SK-N-MC (cell line): ENCODE results near the gene RHAG.
A peak's percentile ranks its signal among the peaks of the same experiment; 100 is the strongest.
"Not testable (repeated sequence)": the region's sequence is repeated elsewhere in the genome, so short reads cannot be mapped to it uniquely, and the experiment has no call there.

Experiments used
- DNase-seq: peaks from one replicate; pipeline ENCODE4 v3.0.0-alpha.2; 2011; ENCODE audit warnings: low read depth, low spot score
- H3K27ac ChIP-seq: fragments of 200-600 bp; sonication (generic); 2 replicates; pipeline ENCODE4 v1.5.1; 2016; ENCODE audit warnings: mixed run types
- H3K36me3 ChIP-seq: fragments of 200-600 bp; sonication (generic); 2 replicates; pipeline ENCODE4 v1.6.1; 2017; ENCODE audit warnings: antibody characterized with exemption, low read length, mixed read lengths; ENCODE audit not compliant: insufficient read depth
- H3K4me3 ChIP-seq: fragments of 200-600 bp; sonication (generic); 2 replicates; pipeline ENCODE4 v1.5.1; 2016
- H3K9ac ChIP-seq: fragments of 200-600 bp; sonication (generic); 2 replicates; pipeline ENCODE4 v1.8.0; 2017; ENCODE audit warnings: mixed run types, mixed read lengths; ENCODE audit not compliant: insufficient read length
- H3K9me3 ChIP-seq: fragments of 200-600 bp; sonication (generic); 2 replicates; pipeline ENCODE4 v1.6.1; 2017; ENCODE audit warnings: low read depth, mild to moderate bottlenecking, antibody characterized with exemption, low read length, moderate library complexity, mixed read lengths
- EZH2 ChIP-seq: fragments of 200-600 bp; sonication (generic); IDR thresholded peaks from one replicate; pipeline ENCODE4 v1.6.1; 2017; ENCODE audit warnings: antibody characterized with exemption
- FOXP2 ChIP-seq: optimal IDR thresholded peaks from 2 replicates; pipeline ENCODE3; 2011; ENCODE audit warnings: mild to moderate bottlenecking, moderate library complexity; ENCODE audit not compliant: insufficient read depth; ENCODE audit errors: extremely low read length, control extremely low read depth
- POLR2AphosphoS5 ChIP-seq: IDR thresholded peaks from 2 replicates; pipeline ENCODE4 v1.6.1; 2012; ENCODE audit warnings: mild to moderate bottlenecking, low read depth, low read length, borderline replicate concordance

The RHAG gene

GRCh38 chr6:49632727-49633126, 3.9 kb downstream of the RHAG start:
- no peaks in the 10 kb centered on the region for H3K9me3 ChIP-seq
- no peak overlapping the region for H3K27ac ChIP-seq
- no peak overlapping the region for H3K4me3 ChIP-seq
- no peaks in the 10 kb centered on the region for H3K36me3 ChIP-seq
- TF ChIP-seq EZH2: no peak
- TF ChIP-seq FOXP2: no peak
- no peak for TF ChIP-seq POLR2AphosphoS5
- no peak for DNase-seq
- H3K9ac ChIP-seq: no peak overlapping the region

- H3K9me3 ChIP-seq, H3K27ac ChIP-seq, DNase-seq, H3K4me3 ChIP-seq, H3K9ac ChIP-seq, H3K36me3 ChIP-seq: not testable (repeated sequence)
These were observed 7.1 kb downstream of the RHAG start for GRCh38 chr6:49629485-49630088.

GRCh38 chr6:49626811-49627210, 9.8 kb downstream of the RHAG start:
- Histone ChIP-seq H3K4me3 (no peak overlapping the region), H3K27ac (no peak overlapping the region), H3K36me3 (no peaks in the 10 kb centered on the region), H3K9ac (no peak overlapping the region), H3K9me3 (no peaks in the 10 kb centered on the region)
- DNase-seq: no peak
- no peak for TF ChIP-seq EZH2
- TF ChIP-seq POLR2AphosphoS5: no peak

GRCh38 chr6:49618257-49618656, 18.4 kb downstream of the RHAG start:
- Histone ChIP-seq H3K9ac (no peak overlapping the region), H3K27ac (no peak overlapping the region), H3K36me3 (no peaks in the 10 kb centered on the region), H3K9me3 (no peaks in the 10 kb centered on the region), H3K4me3 (no peak overlapping the region)
- DNase-seq: no peak
- TF ChIP-seq FOXP2 (no peak), EZH2 (no peak), POLR2AphosphoS5 (no peak)

DNA sequence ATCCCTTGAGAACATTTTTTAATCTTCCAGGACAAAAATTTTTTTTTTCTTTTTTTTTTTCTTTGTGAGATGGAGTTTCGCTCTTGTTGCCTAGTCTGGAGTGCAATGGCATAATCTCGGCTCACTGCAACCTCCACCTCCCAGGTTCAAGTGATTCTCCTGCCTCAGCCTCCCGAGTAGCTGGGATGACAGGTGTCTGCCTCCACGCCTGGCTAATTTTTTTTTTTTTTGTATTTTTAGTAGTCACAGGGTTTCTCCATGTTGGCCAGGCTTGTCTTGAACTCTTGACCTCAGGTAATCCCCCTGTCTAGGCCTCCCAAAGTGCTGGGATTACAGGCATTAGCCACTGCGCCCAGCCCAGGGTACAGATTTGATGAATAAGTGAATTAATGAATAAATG, 22.5 kb downstream of the RHAG start:
- not testable (repeated sequence) for H3K9me3 ChIP-seq, H3K36me3 ChIP-seq, H3K27ac ChIP-seq, H3K9ac ChIP-seq, DNase-seq, H3K4me3 ChIP-seq

DNA sequence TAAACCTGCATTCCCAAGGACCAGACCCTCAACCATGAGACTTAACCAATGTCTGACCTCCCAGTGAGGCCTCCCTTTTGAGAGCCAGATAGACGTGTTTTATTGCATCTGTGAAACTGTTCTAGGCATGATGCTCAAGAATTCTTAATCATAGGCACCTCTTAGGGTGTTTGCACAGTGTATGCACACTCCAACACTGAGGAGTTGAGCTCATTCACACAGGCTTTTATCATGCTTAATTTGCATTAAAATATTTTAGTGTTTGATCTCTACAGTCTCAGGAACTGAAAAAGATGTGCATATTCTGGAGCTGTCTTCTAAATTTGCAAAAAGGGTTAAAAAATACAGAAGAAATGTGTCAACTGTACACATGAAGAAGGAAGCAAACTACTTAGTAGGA, 27.4 kb downstream of the RHAG start:
- no peak overlapping the region for H3K9ac ChIP-seq
- DNase-seq: no peak
- H3K4me3 ChIP-seq: no peak overlapping the region
- no peak overlapping the region for H3K27ac ChIP-seq
- TF ChIP-seq POLR2AphosphoS5 (no peak), FOXP2 (no peak), EZH2 (no peak)
- H3K9me3 ChIP-seq: no peaks in the 10 kb centered on the region
- H3K36me3 ChIP-seq: no peaks in the 10 kb centered on the region

DNA sequence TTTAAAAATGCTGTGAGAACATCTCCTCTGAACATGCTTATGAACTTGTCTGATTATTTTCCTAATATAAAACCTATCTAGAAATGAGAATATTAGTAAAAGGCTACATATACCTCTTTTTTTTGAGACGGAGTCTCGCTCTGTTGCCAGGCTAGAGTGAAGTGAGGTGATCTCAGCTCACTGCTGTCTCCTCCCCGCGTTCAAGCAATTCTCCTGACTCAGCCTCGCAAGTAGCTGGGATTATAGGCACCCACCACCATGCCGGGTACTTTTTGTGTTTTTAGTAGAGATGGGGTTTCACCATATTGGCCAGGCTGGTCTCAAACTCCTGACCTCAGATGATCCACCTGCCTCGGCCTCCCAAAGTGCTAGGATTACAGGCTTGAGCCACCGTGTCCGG, 28.4 kb downstream of the RHAG start:
- H3K36me3 ChIP-seq, DNase-seq, H3K9ac ChIP-seq, H3K9me3 ChIP-seq, H3K4me3 ChIP-seq, H3K27ac ChIP-seq: not testable (repeated sequence)

DNA sequence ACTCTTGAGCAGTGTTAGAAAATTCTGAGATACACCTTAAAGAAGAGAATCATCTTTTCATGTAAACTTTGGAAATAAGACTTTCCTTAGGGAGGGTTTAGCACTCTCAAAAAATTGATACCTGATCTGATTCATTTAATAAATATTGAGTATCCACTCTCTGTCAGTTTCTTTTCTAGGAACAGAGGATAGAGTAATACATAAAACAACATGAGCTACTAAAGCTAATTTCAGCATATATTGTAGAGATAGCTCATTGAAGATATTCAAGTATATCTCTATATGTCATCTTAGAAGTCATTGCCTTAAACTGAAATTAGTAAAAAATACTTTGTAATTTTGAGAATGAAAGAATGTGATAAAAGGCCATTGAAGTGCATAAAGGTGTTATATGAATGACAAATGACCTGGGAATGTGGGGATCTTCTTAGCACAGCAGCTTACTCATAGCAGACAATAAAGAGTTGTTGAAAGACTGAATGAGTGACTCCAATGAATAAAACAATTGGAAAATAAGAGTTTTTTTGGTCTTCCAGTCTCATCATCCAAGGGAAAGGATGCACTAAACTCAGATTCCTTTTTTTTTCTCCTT, 29.2 kb downstream of the RHAG start:
- no peaks in the 10 kb centered on the region for H3K36me3 ChIP-seq
- peak overlapping the region; percentile 25 for H3K9ac ChIP-seq
- H3K4me3 ChIP-seq: no peak overlapping the region
- H3K27ac ChIP-seq: no peak overlapping the region
- TF ChIP-seq EZH2: no peak
- no peak for TF ChIP-seq POLR2AphosphoS5
- TF ChIP-seq FOXP2: no peak
- no peak for DNase-seq
- no peaks in the 10 kb centered on the region for H3K9me3 ChIP-seq

GRCh38 chr6:49606721-49607390, 29.8 kb downstream of the RHAG start:
- DNase-seq: peak; percentile 94
- Histone ChIP-seq H3K9ac (peak overlapping the region; percentile 25), H3K9me3 (no peaks in the 10 kb centered on the region), H3K36me3 (no peaks in the 10 kb centered on the region), H3K27ac (no peak overlapping the region), H3K4me3 (peak overlapping the region; percentile 56)
- TF ChIP-seq FOXP2 (no peak), POLR2AphosphoS5 (peak; percentile 40; the same call in 1 of the 2 replicates), EZH2 (no peak)

DNA sequence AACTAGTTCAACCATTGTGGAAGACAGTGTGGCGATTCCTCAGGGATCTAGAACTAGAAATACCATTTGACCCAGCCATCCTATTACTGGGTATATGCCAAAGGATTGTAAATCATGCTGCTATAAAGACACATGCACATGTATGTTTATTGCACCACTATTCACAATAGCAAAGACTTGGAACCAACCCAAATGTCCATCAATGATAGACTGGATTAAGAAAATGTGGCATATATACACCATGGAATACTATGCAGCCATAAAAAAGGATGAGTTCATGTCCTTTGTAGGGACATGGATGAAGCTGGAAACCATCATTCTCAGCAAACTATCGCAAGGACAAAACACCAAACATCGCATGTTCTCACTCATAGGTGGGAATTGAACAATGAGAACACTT, 32.6 kb downstream of the RHAG start:
- H3K9ac ChIP-seq, DNase-seq, H3K36me3 ChIP-seq, H3K27ac ChIP-seq, H3K4me3 ChIP-seq, H3K9me3 ChIP-seq: not testable (repeated sequence)

DNA sequence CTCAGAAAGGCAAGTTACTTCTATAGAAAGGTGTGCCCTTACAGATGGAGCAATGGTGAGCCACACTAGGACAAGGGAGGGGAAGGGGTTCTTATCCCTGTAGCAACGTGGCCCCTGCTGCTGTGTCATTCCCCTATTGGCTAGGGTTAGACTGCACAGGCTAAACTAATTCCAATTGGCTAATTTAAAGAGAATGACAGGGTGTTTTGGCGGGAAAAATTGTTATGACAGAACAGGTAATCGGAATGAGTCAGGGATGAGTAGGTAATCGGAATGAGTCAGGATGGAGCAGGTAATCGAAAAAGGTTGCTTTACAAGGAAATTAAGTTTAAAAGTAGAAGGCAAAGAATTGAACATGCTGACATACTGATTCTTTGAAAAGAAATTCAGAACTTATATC, 49.4 kb downstream of the RHAG start:
- not testable (repeated sequence) for DNase-seq, H3K9ac ChIP-seq, H3K27ac ChIP-seq, H3K9me3 ChIP-seq, H3K36me3 ChIP-seq, H3K4me3 ChIP-seq
